IPS-20b (cell line): ENCODE measurements around the gene P2RY14.
"Not testable (repeated sequence)": the region's sequence is repeated elsewhere in the genome, so short reads cannot be mapped to it uniquely, and the experiment has no call there.

Experiments
- H3K27ac ChIP-seq: one replicate; pipeline ENCODE4 v1.5.1; 2013; ENCODE audit warnings: low read length
- H3K27me3 ChIP-seq: 2 replicates; pipeline ENCODE4 v1.6.1; 2013; ENCODE audit warnings: mild to moderate bottlenecking, low read length, inconsistent platforms; ENCODE audit not compliant: insufficient read depth
- H3K36me3 ChIP-seq: 2 replicates; pipeline ENCODE4 v1.6.1; 2013; ENCODE audit warnings: low read depth, mild to moderate bottlenecking, inconsistent platforms, low read length, moderate library complexity; ENCODE audit not compliant: insufficient read depth
- H3K4me1 ChIP-seq: 2 replicates; pipeline ENCODE4 v1.6.1; 2013; ENCODE audit warnings: mild to moderate bottlenecking, control low read depth, inconsistent platforms, low read length, moderate library complexity; ENCODE audit not compliant: insufficient read depth
- H3K4me3 ChIP-seq: 2 replicates; pipeline ENCODE4 v1.5.1; 2013; ENCODE audit warnings: mild to moderate bottlenecking, low read length, inconsistent platforms
- H3K9ac ChIP-seq: 2 replicates; pipeline ENCODE4 v1.6.1; 2013; ENCODE audit warnings: low read depth, mild to moderate bottlenecking, inconsistent platforms, low read length, moderate library complexity
- H3K9me3 ChIP-seq: 2 replicates; pipeline ENCODE4 v1.6.1; 2013; ENCODE audit warnings: mild to moderate bottlenecking, low read depth, low read length, inconsistent platforms; ENCODE audit not compliant: insufficient read depth

Gene P2RY14

GRCh38 chr3:151196434-151196833, 81.9 kb downstream of the P2RY14 start:
- H3K4me1 ChIP-seq: no peaks in the 10 kb centered on the region
- no peaks in the 10 kb centered on the region for H3K27me3 ChIP-seq
- H3K4me3 ChIP-seq: no peak overlapping the region
- H3K27ac ChIP-seq: no peak overlapping the region
- H3K9ac ChIP-seq: no peak overlapping the region
- H3K9me3 ChIP-seq: no peaks in the 10 kb centered on the region
- peaks cover 15% of the 10 kb centered on the region; the same call in 1 of the 2 replicates for H3K36me3 ChIP-seq

- Histone ChIP-seq H3K4me1 (no peaks in the 10 kb centered on the region), H3K27ac (no peak overlapping the region), H3K4me3 (no peak overlapping the region), H3K9ac (no peak overlapping the region), H3K9me3 (no peaks in the 10 kb centered on the region), H3K36me3 (peaks cover 20% of the 10 kb centered on the region; the same call in 1 of the 2 replicates), H3K27me3 (no peaks in the 10 kb centered on the region)
These were observed 82.5 kb downstream of the P2RY14 start for GRCh38 chr3:151195826-151196225.

GRCh38 chr3:151192545-151192944, 85.8 kb downstream of the P2RY14 start:
- Histone ChIP-seq H3K27me3 (no peaks in the 10 kb centered on the region), H3K4me1 (no peaks in the 10 kb centered on the region), H3K9me3 (no peaks in the 10 kb centered on the region), H3K36me3 (peaks cover 39% of the 10 kb centered on the region; the same call in 1 of the 2 replicates), H3K27ac (no peak overlapping the region), H3K4me3 (no peak overlapping the region), H3K9ac (no peak overlapping the region)

- Histone ChIP-seq H3K9me3 (no peaks in the 10 kb centered on the region), H3K9ac (no peak overlapping the region), H3K27me3 (no peaks in the 10 kb centered on the region), H3K4me1 (no peaks in the 10 kb centered on the region), H3K27ac (no peak overlapping the region), H3K4me3 (no peak overlapping the region), H3K36me3 (peaks cover 42% of the 10 kb centered on the region)
These were observed 87.2 kb downstream of the P2RY14 start for GRCh38 chr3:151191095-151191494.

GRCh38 chr3:151183265-151183671, 95.1 kb downstream of the P2RY14 start:
- H3K4me1 ChIP-seq: peaks cover 5% of the 10 kb centered on the region; the same call in 1 of the 2 replicates
- peaks cover 19% of the 10 kb centered on the region for H3K36me3 ChIP-seq
- no peaks in the 10 kb centered on the region for H3K27me3 ChIP-seq
- no peaks in the 10 kb centered on the region for H3K9me3 ChIP-seq
- H3K9ac ChIP-seq: no peak overlapping the region
- no peak overlapping the region for H3K27ac ChIP-seq
- no peak overlapping the region for H3K4me3 ChIP-seq

GRCh38 chr3:151182349-151183079, 95.8 kb downstream of the P2RY14 start:
- Histone ChIP-seq H3K9me3 (no peaks in the 10 kb centered on the region), H3K4me1 (peaks cover 5% of the 10 kb centered on the region; the same call in 1 of the 2 replicates), H3K27ac (no peak overlapping the region), H3K4me3 (no peak overlapping the region), H3K9ac (no peak overlapping the region), H3K36me3 (peaks cover 15% of the 10 kb centered on the region; the same call in 1 of the 2 replicates), H3K27me3 (no peaks in the 10 kb centered on the region)

- Histone ChIP-seq H3K9ac (no peak overlapping the region), H3K9me3 (no peaks in the 10 kb centered on the region), H3K4me1 (peaks cover 5% of the 10 kb centered on the region; the same call in 1 of the 2 replicates), H3K27ac (no peak overlapping the region), H3K27me3 (no peaks in the 10 kb centered on the region), H3K36me3 (peaks cover 6% of the 10 kb centered on the region; the same call in 1 of the 2 replicates), H3K4me3 (no peak overlapping the region)
These were observed 100.0 kb downstream of the P2RY14 start for GRCh38 chr3:151178208-151178845.

- peaks cover 4% of the 10 kb centered on the region; the same call in 1 of the 2 replicates for H3K4me1 ChIP-seq
- no peaks in the 10 kb centered on the region for H3K27me3 ChIP-seq
- no peak overlapping the region for H3K9ac ChIP-seq
- no peaks in the 10 kb centered on the region for H3K9me3 ChIP-seq
- H3K27ac ChIP-seq: no peak overlapping the region
- H3K4me3 ChIP-seq: no peak overlapping the region
- peaks cover 6% of the 10 kb centered on the region; the same call in 1 of the 2 replicates for H3K36me3 ChIP-seq
These were observed 102.4 kb downstream of the P2RY14 start for GRCh38 chr3:151175952-151176351.

GRCh38 chr3:151174351-151174750, 104.0 kb downstream of the P2RY14 start:
- no peak overlapping the region for H3K4me3 ChIP-seq
- peaks cover 4% of the 10 kb centered on the region; the same call in 1 of the 2 replicates for H3K4me1 ChIP-seq
- no peak overlapping the region for H3K9ac ChIP-seq
- no peaks in the 10 kb centered on the region for H3K9me3 ChIP-seq
- no peaks in the 10 kb centered on the region for H3K27me3 ChIP-seq
- peaks cover 4% of the 10 kb centered on the region; the same call in 1 of the 2 replicates for H3K36me3 ChIP-seq
- no peak overlapping the region for H3K27ac ChIP-seq

- no peak overlapping the region for H3K9ac ChIP-seq
- no peaks in the 10 kb centered on the region for H3K9me3 ChIP-seq
- H3K4me1 ChIP-seq: peaks cover 4% of the 10 kb centered on the region; the same call in 1 of the 2 replicates
- peaks cover 7% of the 10 kb centered on the region for H3K36me3 ChIP-seq
- H3K27me3 ChIP-seq: no peaks in the 10 kb centered on the region
- no peak overlapping the region for H3K27ac ChIP-seq
- no peak overlapping the region for H3K4me3 ChIP-seq
These were observed 107.1 kb downstream of the P2RY14 start for GRCh38 chr3:151171145-151171757.

- H3K27ac ChIP-seq, H3K4me1 ChIP-seq, H3K27me3 ChIP-seq, H3K4me3 ChIP-seq, H3K9me3 ChIP-seq, H3K9ac ChIP-seq: not testable (repeated sequence)
- H3K36me3 ChIP-seq: peaks cover 18% of the 10 kb centered on the region
These were observed 108.2 kb downstream of the P2RY14 start for GRCh38 chr3:151169948-151170679.
